ENCODE results near the gene TAGLN3. TPM values are rescaled to one million over a fixed set of nuclear protein-coding genes. Genes with fewer than 3 reads are reported as not detected.
A peak's percentile ranks its signal among the peaks of the same experiment; 100 is the strongest.

The TAGLN3 gene
- total RNA-seq, 1 donor from 2014 or later = 1.8 TPM

- H3K4me3 ChIP-seq (ENCODE audit: low read depth, low read length) = no peak overlapping the region
- no peak for DNase-seq (ENCODE audit: low read depth)
- FAIRE-seq = no peak
Observed at GRCh38 chr3:112004669-112005068, 5.9 kb downstream of the TAGLN3 start.

GRCh38 chr3:112005091-112005672, 6.5 kb downstream of the TAGLN3 start:
- FAIRE-seq (no peak), DNase-seq (ENCODE audit: low read depth) (peak; percentile 80)
- no peak overlapping the region for H3K4me3 ChIP-seq (ENCODE audit: low read depth, low read length)
- TF ChIP-seq, protein P1, sequence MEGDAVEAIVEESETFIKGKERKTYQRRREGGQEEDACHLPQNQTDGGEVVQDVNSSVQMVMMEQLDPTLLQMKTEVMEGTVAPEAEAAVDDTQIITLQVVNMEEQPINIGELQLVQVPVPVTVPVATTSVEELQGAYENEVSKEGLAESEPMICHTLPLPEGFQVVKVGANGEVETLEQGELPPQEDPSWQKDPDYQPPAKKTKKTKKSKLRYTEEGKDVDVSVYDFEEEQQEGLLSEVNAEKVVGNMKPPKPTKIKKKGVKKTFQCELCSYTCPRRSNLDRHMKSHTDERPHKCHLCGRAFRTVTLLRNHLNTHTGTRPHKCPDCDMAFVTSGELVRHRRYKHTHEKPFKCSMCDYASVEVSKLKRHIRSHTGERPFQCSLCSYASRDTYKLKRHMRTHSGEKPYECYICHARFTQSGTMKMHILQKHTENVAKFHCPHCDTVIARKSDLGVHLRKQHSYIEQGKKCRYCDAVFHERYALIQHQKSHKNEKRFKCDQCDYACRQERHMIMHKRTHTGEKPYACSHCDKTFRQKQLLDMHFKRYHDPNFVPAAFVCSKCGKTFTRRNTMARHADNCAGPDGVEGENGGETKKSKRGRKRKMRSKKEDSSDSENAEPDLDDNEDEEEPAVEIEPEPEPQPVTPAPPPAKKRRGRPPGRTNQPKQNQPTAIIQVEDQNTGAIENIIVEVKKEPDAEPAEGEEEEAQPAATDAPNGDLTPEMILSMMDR (IDR thresholded peaks at IDR 0.05; ENCODE audit: insufficient read depth, low read length, severe bottlenecking) = no peak
- no peaks in the 10 kb centered on the region for H3K27me3 ChIP-seq (ENCODE audit: control insufficient read depth, insufficient read depth, low read length)
- H3K36me3 ChIP-seq (ENCODE audit: control insufficient read depth, insufficient read depth, low read length) = no peaks in the 10 kb centered on the region

More at GRCh38 chr3:112004669-112005068, 5.9 kb downstream of the TAGLN3 start:
- H3K36me3 ChIP-seq (ENCODE audit: control insufficient read depth, insufficient read depth, low read length) = no peaks in the 10 kb centered on the region
- H3K27me3 ChIP-seq (ENCODE audit: control insufficient read depth, insufficient read depth, low read length) = no peaks in the 10 kb centered on the region
- TF ChIP-seq, protein P1 (IDR thresholded peaks at IDR 0.05; ENCODE audit: insufficient read depth, low read length, severe bottlenecking) = no peak

DNA sequence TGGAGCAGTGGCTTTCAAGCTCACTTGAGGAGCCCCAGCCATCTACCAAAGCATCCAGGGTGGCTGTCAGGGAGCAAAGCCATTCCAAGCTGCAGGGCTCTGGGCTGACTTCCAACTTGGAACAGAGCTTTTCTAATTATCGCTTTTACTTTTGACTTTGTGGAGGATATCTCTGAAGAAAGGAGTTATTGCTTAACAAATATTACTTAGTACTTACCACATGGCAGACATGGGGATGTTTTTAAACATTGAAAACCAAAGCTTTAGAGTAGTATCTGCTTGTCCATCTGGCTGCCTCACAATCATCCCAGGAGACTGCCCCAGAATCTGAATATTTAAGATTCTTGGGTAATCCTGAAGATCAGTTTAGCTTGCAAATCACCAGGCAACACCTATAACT, 8.9 kb downstream of the TAGLN3 start:
- H3K36me3 ChIP-seq (ENCODE audit: control insufficient read depth, insufficient read depth, low read length) = no peaks in the 10 kb centered on the region
- TF ChIP-seq, protein P1 (IDR thresholded peaks at IDR 0.05; ENCODE audit: insufficient read depth, low read length, severe bottlenecking) = no peak
- peak; percentile 45 for DNase-seq (ENCODE audit: low read depth)
- no peaks in the 10 kb centered on the region for H3K27me3 ChIP-seq (ENCODE audit: control insufficient read depth, insufficient read depth, low read length)
- FAIRE-seq = no peak
- H3K4me3 ChIP-seq (ENCODE audit: low read depth, low read length) = no peak overlapping the region

GRCh38 chr3:112009670-112010069, 10.9 kb downstream of the TAGLN3 start:
- no peaks in the 10 kb centered on the region for H3K36me3 ChIP-seq (ENCODE audit: control insufficient read depth, insufficient read depth, low read length)
- no peak overlapping the region for H3K4me3 ChIP-seq (ENCODE audit: low read depth, low read length)
- DNase-seq (ENCODE audit: low read depth) (no peak), FAIRE-seq (no peak)
- H3K27me3 ChIP-seq (ENCODE audit: control insufficient read depth, insufficient read depth, low read length) = no peaks in the 10 kb centered on the region
- TF ChIP-seq, protein P1 (IDR thresholded peaks at IDR 0.05; ENCODE audit: insufficient read depth, low read length, severe bottlenecking) = no peak

DNA sequence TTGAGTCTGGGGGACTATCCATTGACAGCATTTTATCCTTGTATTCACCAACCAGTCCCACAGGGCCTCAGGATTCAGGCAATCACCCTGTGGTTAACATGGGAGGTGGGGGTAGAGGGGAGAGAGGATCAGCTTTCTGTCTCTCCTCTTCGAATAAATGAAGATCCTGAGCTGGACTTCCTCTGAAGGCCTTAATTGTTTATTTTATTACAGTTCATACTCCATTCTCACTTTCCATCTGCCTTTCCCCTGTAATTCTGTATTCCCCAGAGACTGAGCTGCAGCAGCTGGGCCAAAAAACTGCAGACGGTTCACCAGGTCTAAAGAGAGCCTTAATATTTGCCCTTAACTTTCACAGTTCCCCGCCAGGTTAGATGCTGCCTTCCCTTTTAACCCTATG, 11.9 kb downstream of the TAGLN3 start:
- Histone ChIP-seq H3K27me3 (ENCODE audit: control insufficient read depth, insufficient read depth, low read length) (no peaks in the 10 kb centered on the region), H3K4me3 (ENCODE audit: low read depth, low read length) (no peak overlapping the region), H3K36me3 (ENCODE audit: control insufficient read depth, insufficient read depth, low read length) (no peaks in the 10 kb centered on the region)
- TF ChIP-seq, protein P1 (IDR thresholded peaks at IDR 0.05; ENCODE audit: insufficient read depth, low read length, severe bottlenecking) = no peak
- FAIRE-seq = no peak
- DNase-seq (ENCODE audit: low read depth) = no peak

DNA sequence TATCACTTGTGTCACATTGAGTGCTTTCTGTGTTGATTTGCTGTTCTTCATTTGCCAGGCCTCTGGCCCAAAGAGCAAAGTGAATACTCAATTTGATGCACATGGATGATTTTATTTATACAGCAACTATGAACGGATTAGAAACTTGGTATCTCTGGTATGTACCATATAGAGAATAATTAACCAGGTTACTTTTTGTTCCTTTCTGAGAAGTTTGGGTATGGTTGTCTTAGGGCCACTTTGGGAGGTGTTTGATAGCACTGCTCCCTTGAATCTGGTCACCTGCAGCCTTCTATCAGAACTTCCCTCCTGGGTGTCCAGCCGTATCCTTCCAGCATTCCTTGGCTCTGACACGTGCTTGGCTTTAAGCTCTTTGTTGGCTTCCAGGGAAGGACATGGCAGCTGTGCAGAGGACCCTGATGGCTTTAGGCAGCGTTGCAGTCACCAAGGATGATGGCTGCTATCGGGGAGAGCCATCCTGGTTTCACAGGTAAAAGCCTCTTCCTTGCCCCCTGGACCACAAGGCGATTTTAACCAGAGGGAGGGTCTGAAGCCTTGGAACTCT, 12.7 kb downstream of the TAGLN3 start:
- H3K27me3 ChIP-seq (ENCODE audit: control insufficient read depth, insufficient read depth, low read length) = no peaks in the 10 kb centered on the region
- FAIRE-seq = no peak

More for the DNA sequence above, 12.7 kb downstream of the TAGLN3 start:
- Histone ChIP-seq H3K36me3 (ENCODE audit: control insufficient read depth, insufficient read depth, low read length) (no peaks in the 10 kb centered on the region), H3K4me3 (ENCODE audit: low read depth, low read length) (no peak overlapping the region)
- no peak for DNase-seq (ENCODE audit: low read depth)
- TF ChIP-seq, protein P1 (IDR thresholded peaks at IDR 0.05; ENCODE audit: insufficient read depth, low read length, severe bottlenecking) = no peak

Data from bronchial epithelial cell (primary cell).